ENCODE measurements around the gene TARBP1. TPM values are rescaled to one million over a fixed set of nuclear protein-coding genes. Genes with fewer than 3 reads are reported as not detected.

Gene TARBP1
- total RNA-seq, 1 experiment from 2014 or later, result 47.3 TPM

- H3K4me2 ChIP-seq, result no peak overlapping the region
- no peak overlapping the region for H2AFZ ChIP-seq
- no peaks in the 10 kb centered on the region for H4K20me1 ChIP-seq (ENCODE audit: insufficient read depth)
- TF ChIP-seq, protein P1, sequence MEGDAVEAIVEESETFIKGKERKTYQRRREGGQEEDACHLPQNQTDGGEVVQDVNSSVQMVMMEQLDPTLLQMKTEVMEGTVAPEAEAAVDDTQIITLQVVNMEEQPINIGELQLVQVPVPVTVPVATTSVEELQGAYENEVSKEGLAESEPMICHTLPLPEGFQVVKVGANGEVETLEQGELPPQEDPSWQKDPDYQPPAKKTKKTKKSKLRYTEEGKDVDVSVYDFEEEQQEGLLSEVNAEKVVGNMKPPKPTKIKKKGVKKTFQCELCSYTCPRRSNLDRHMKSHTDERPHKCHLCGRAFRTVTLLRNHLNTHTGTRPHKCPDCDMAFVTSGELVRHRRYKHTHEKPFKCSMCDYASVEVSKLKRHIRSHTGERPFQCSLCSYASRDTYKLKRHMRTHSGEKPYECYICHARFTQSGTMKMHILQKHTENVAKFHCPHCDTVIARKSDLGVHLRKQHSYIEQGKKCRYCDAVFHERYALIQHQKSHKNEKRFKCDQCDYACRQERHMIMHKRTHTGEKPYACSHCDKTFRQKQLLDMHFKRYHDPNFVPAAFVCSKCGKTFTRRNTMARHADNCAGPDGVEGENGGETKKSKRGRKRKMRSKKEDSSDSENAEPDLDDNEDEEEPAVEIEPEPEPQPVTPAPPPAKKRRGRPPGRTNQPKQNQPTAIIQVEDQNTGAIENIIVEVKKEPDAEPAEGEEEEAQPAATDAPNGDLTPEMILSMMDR (conservative IDR thresholded peaks at IDR 0.05), result no peak
- no peak for TF ChIP-seq EZH2 (IDR thresholded peaks at IDR 0.05; ENCODE audit: low read depth)
- no peaks in the 10 kb centered on the region for H3K9me3 ChIP-seq (ENCODE audit: insufficient read depth, low read depth)
- no peaks in the 10 kb centered on the region for H3K9me2 ChIP-seq (ENCODE audit: insufficient read depth)
- H3K4me3 ChIP-seq, result no peak overlapping the region
- no peak overlapping the region for H3K27ac ChIP-seq
- H3K27me3 ChIP-seq (ENCODE audit: insufficient read depth, low read depth), result no peaks in the 10 kb centered on the region
- ChIA-PET POLR2A (ENCODE audit: unreplicated experiment) (interaction anchor here (0.6 to 0.7 kb wide), 2 partner anchors 128 to 589 kb away, joined by 3 to 4 read pairs; no protein-coding TSS in a partner anchor), CTCF (interaction anchor here (0.6 kb wide), 2 partner anchors 611 to 883 kb away, joined by 10 to 11 read pairs; no protein-coding TSS in a partner anchor)
- H3K79me2 ChIP-seq (ENCODE audit: low read depth), result no peaks in the 10 kb centered on the region
- peaks cover 26% of the 10 kb centered on the region for H3K4me1 ChIP-seq (replicated peaks; ENCODE audit: insufficient read depth)
- intact Hi-C loops (cut with micrococcal nuclease; ENCODE audit: unreplicated experiment), result no loop called here
- no peaks in the 10 kb centered on the region for H3K36me3 ChIP-seq (ENCODE audit: low read depth)
- H3F3A ChIP-seq (ENCODE audit: insufficient read depth, low read depth), result peaks cover 18% of the 10 kb centered on the region; the same call in 1 of the 2 replicates
- DNase-seq, result no peak
- BruUV-seq (replicated peaks), result no TSS peak
These were observed 6.2 kb upstream of the TARBP1 start for GRCh38 chr1:234484991-234485739.

- Histone ChIP-seq H3K36me3 (ENCODE audit: low read depth) (no peaks in the 10 kb centered on the region), H3K27me3 (ENCODE audit: insufficient read depth, low read depth) (no peaks in the 10 kb centered on the region), H3K4me1 (replicated peaks; ENCODE audit: insufficient read depth) (peaks cover 20% of the 10 kb centered on the region), H3K9me2 (ENCODE audit: insufficient read depth) (no peaks in the 10 kb centered on the region), H3F3A (ENCODE audit: insufficient read depth, low read depth) (peaks cover 27% of the 10 kb centered on the region; the same call in 1 of the 2 replicates), H3K27ac (no peak overlapping the region), H3K9me3 (ENCODE audit: insufficient read depth, low read depth) (no peaks in the 10 kb centered on the region), H4K20me1 (ENCODE audit: insufficient read depth) (no peaks in the 10 kb centered on the region), H3K4me3 (no peak overlapping the region), H2AFZ (no peak overlapping the region), H3K79me2 (ENCODE audit: low read depth) (no peaks in the 10 kb centered on the region), H3K4me2 (no peak overlapping the region)
- CTCF ChIA-PET, result interaction anchor here (0.6 kb wide), 1 partner anchor 884 kb away, joined by 10 read pairs; no protein-coding TSS in a partner anchor
- TF ChIP-seq EZH2 (IDR thresholded peaks at IDR 0.05; ENCODE audit: low read depth), result no peak
- TF ChIP-seq, protein P1 (conservative IDR thresholded peaks at IDR 0.05), result no peak
- no TSS peak for BruUV-seq (replicated peaks)
- no peak for DNase-seq
- intact Hi-C loops (cut with micrococcal nuclease; ENCODE audit: unreplicated experiment), result no loop called here
- POLR2A ChIA-PET (ENCODE audit: unreplicated experiment), result no interaction called here
These were observed 5.2 kb upstream of the TARBP1 start for GRCh38 chr1:234484218-234484617.

DNA sequence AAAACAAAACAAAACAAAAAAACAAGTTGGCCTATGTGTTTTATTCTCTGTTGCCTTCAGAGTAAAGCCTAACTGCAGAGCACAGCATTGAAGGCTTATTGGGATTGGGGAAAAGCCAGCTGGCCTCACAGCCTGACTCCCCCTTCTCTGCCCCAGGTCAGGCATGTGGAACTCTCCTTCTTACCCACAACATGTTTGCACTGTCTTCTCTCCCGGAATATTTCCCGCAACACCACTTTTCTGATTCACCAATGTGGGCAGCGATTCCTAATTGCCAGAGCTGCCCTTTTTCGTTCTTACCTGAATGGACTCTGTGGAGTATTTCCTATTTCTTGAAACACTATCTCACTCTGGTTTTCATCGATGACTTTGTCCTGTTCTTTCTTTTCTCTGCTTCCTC lies 2.8 kb upstream of the TARBP1 start:
- TF ChIP-seq EZH2 (IDR thresholded peaks at IDR 0.05; ENCODE audit: low read depth), result no peak
- TF ChIP-seq, protein P1 (conservative IDR thresholded peaks at IDR 0.05), result no peak
- H3K79me2 ChIP-seq (ENCODE audit: low read depth), result peaks cover 13% of the 10 kb centered on the region
- no peaks in the 10 kb centered on the region for H3K9me3 ChIP-seq (ENCODE audit: insufficient read depth, low read depth)
- no peaks in the 10 kb centered on the region for H3K27me3 ChIP-seq (ENCODE audit: insufficient read depth, low read depth)
- H3F3A ChIP-seq (ENCODE audit: insufficient read depth, low read depth), result peaks cover 18% of the 10 kb centered on the region; the same call in 1 of the 2 replicates
- H3K4me2 ChIP-seq, result no peak overlapping the region
- H3K4me3 ChIP-seq, result no peak overlapping the region
- H3K9me2 ChIP-seq (ENCODE audit: insufficient read depth), result no peaks in the 10 kb centered on the region
- H4K20me1 ChIP-seq (ENCODE audit: insufficient read depth), result no peaks in the 10 kb centered on the region
- CTCF ChIA-PET, result no interaction called here
- H3K36me3 ChIP-seq (ENCODE audit: low read depth), result no peaks in the 10 kb centered on the region
- POLR2A ChIA-PET (ENCODE audit: unreplicated experiment), result interaction anchor here (0.6 kb wide), 1 partner anchor 95 kb away, joined by 8 read pairs; no protein-coding TSS in a partner anchor
- H3K4me1 ChIP-seq (replicated peaks; ENCODE audit: insufficient read depth), result peaks cover 12% of the 10 kb centered on the region
- H2AFZ ChIP-seq, result no peak overlapping the region
- BruUV-seq (replicated peaks), result no TSS peak
- H3K27ac ChIP-seq, result no peak overlapping the region
- intact Hi-C loops (cut with micrococcal nuclease; ENCODE audit: unreplicated experiment), result no loop called here
- DNase-seq, result no peak

Data from PC-9 (cell line).